DOHH2 (cell line): ENCODE results near the gene L3MBTL2.
"Not testable (repeated sequence)": the region's sequence is repeated elsewhere in the genome, so short reads cannot be mapped to it uniquely, and the experiment has no call there.

Source experiments
- H3F3A ChIP-seq: fragments of 200-600 bp; sonication (generic), shearing (Covaris generic); 2 replicates; pipeline ENCODE4 v1.6.0; 2016; ENCODE audit warnings: antibody characterized with exemption, mild to moderate bottlenecking; ENCODE audit not compliant: control insufficient read depth, insufficient read depth
- H3K27ac ChIP-seq: fragments of 200-600 bp; sonication (generic); 2 replicates; pipeline ENCODE4 v1.5.1; 2014; ENCODE audit warnings: low read depth, mild to moderate bottlenecking, low read length, moderate library complexity
- H3K27me3 ChIP-seq: fragments of 200-600 bp; sonication (generic); 2 replicates; pipeline ENCODE4 v1.6.1; 2014; ENCODE audit warnings: mild to moderate bottlenecking, low read length, mixed read lengths; ENCODE audit not compliant: control insufficient read depth
- H3K36me3 ChIP-seq: fragments of 200-600 bp; sonication (generic); 2 replicates; pipeline ENCODE4 v1.6.1; 2014; ENCODE audit warnings: mild to moderate bottlenecking, low read length, moderate library complexity, mixed read lengths; ENCODE audit not compliant: control insufficient read depth
- H3K4me1 ChIP-seq: fragments of 200-600 bp; sonication (generic); 2 replicates; pipeline ENCODE4 v1.6.1; 2014; ENCODE audit warnings: mild to moderate bottlenecking, low read length, mixed read lengths; ENCODE audit not compliant: control insufficient read depth
- H3K4me2 ChIP-seq: fragments of 200-600 bp; sonication (generic); 2 replicates; pipeline ENCODE4 v1.6.0; 2014; ENCODE audit warnings: mild to moderate bottlenecking, low read length, moderate library complexity
- H3K4me3 ChIP-seq: fragments of 200-600 bp; sonication (generic); 2 replicates; pipeline ENCODE4 v1.5.1; 2014; ENCODE audit warnings: mild to moderate bottlenecking, low read length, mixed read lengths
- H3K79me2 ChIP-seq: fragments of 200-600 bp; sonication (generic); 2 replicates; pipeline ENCODE4 v1.6.1; 2014; ENCODE audit warnings: mild to moderate bottlenecking, low read length, mixed read lengths; ENCODE audit not compliant: control insufficient read depth
- H3K9me2 ChIP-seq: fragments of 200-600 bp; sonication (generic); replicated peaks from 2 replicates; pipeline ENCODE4 v1.6.1; 2014; ENCODE audit warnings: mild to moderate bottlenecking, low read length, mixed read lengths; ENCODE audit not compliant: control insufficient read depth
- H3K9me3 ChIP-seq: fragments of 200-600 bp; sonication (generic); 2 replicates; pipeline ENCODE4 v1.6.1; 2014; ENCODE audit warnings: antibody characterized with exemption, low read length, mixed read lengths; ENCODE audit not compliant: control insufficient read depth, insufficient read depth
- H4K20me1 ChIP-seq: fragments of 200-600 bp; sonication (generic); 2 replicates; pipeline ENCODE4 v1.6.0; 2014; ENCODE audit warnings: low read depth, mild to moderate bottlenecking, antibody characterized with exemption, low read length, moderate library complexity; ENCODE audit not compliant: control insufficient read depth, insufficient read depth
- EZH2phosphoT487 ChIP-seq: fragments of 200-600 bp; sonication (generic); IDR thresholded peaks from 2 replicates; pipeline ENCODE4 v1.6.1; 2017; ENCODE audit warnings: borderline replicate concordance, mild to moderate bottlenecking, antibody characterized with exemption, low read length, moderate library complexity, mixed read lengths
- TF ChIP-seq, protein P1 (sequence below): fragments of 200-600 bp; sonication (generic); IDR thresholded peaks from one replicate; pipeline ENCODE4 v1.5.1; 2014; ENCODE audit warnings: antibody characterized with exemption, mild to moderate bottlenecking, low read depth, low read length; ENCODE audit not compliant: poor library complexity, severe bottlenecking

Gene L3MBTL2

DNA sequence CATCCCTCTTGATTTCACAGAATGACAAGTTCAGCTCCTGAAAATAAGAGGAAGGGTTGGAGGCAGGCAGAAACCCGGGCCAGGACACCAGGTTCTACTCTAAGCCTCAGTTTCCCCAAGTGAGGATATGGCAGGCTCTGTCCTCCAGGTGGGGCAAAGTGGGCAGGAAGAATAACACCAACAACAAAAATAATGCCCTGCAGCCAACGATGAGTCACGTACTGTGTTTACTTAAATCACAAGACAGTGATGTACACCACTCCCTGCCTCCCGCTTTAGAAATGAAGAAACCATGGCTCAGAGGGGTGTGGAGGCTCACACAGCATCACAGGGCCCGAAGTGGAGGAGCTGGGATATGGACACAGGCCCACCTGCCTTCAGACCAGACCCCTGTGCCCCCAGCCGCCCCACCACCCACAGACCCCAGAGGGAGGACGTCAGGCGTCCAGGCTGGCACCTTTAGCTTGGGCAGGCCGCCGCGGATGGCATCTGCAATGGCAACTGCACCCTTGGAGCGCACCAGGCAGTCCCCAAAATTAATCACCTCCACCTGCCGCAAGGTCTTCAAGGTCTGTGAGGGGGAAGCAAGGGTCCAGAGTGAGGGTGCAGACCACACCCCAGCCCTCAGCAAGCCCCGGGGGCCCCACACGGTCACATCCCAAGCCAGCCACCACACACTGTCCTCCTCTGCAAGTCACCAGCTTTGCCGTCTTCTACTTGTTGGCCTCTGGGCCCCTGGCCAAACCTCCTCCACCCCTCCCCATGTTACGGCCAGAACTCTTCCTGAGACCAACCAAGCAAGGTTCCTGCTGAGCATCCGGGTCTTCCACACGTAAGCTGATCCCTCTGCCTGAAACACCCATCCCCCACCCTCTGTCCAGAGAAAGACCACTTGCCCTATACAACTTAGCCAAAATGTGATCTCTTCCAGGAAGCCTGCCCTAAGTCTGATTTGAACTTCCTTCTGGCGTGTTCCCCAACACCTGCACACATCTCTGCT lies 51.4 kb downstream of the L3MBTL2 start:
- H3F3A ChIP-seq, result no peaks in the 10 kb centered on the region
- TF ChIP-seq, protein P1, sequence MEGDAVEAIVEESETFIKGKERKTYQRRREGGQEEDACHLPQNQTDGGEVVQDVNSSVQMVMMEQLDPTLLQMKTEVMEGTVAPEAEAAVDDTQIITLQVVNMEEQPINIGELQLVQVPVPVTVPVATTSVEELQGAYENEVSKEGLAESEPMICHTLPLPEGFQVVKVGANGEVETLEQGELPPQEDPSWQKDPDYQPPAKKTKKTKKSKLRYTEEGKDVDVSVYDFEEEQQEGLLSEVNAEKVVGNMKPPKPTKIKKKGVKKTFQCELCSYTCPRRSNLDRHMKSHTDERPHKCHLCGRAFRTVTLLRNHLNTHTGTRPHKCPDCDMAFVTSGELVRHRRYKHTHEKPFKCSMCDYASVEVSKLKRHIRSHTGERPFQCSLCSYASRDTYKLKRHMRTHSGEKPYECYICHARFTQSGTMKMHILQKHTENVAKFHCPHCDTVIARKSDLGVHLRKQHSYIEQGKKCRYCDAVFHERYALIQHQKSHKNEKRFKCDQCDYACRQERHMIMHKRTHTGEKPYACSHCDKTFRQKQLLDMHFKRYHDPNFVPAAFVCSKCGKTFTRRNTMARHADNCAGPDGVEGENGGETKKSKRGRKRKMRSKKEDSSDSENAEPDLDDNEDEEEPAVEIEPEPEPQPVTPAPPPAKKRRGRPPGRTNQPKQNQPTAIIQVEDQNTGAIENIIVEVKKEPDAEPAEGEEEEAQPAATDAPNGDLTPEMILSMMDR, result no peak
- no peak for TF ChIP-seq EZH2phosphoT487
- H3K4me3 ChIP-seq, result no peak overlapping the region
- H3K4me1 ChIP-seq, result no peaks in the 10 kb centered on the region
- H3K9me2 ChIP-seq, result no peaks in the 10 kb centered on the region
- H3K4me2 ChIP-seq, result no peak overlapping the region
- H3K36me3 ChIP-seq, result peaks cover 90% of the 10 kb centered on the region
- no peak overlapping the region for H3K27ac ChIP-seq
- no peaks in the 10 kb centered on the region for H3K9me3 ChIP-seq
- H3K27me3 ChIP-seq, result no peaks in the 10 kb centered on the region
- no peaks in the 10 kb centered on the region for H4K20me1 ChIP-seq
- H3K79me2 ChIP-seq, result no peaks in the 10 kb centered on the region

GRCh38 chr22:41257696-41258095 lies 52.6 kb downstream of the L3MBTL2 start:
- TF ChIP-seq, protein P1, result no peak
- TF ChIP-seq EZH2phosphoT487, result no peak
- no peaks in the 10 kb centered on the region for H3K9me3 ChIP-seq
- H3K4me3 ChIP-seq, result no peak overlapping the region
- H4K20me1 ChIP-seq, result no peaks in the 10 kb centered on the region
- H3K27ac ChIP-seq, result no peak overlapping the region
- no peaks in the 10 kb centered on the region for H3K27me3 ChIP-seq
- peaks cover 94% of the 10 kb centered on the region for H3K36me3 ChIP-seq
- H3K79me2 ChIP-seq, result no peaks in the 10 kb centered on the region; the same call in 1 of the 2 replicates
- H3K4me2 ChIP-seq, result no peak overlapping the region
- no peaks in the 10 kb centered on the region for H3K9me2 ChIP-seq
- H3F3A ChIP-seq, result no peaks in the 10 kb centered on the region
- H3K4me1 ChIP-seq, result no peaks in the 10 kb centered on the region

DNA sequence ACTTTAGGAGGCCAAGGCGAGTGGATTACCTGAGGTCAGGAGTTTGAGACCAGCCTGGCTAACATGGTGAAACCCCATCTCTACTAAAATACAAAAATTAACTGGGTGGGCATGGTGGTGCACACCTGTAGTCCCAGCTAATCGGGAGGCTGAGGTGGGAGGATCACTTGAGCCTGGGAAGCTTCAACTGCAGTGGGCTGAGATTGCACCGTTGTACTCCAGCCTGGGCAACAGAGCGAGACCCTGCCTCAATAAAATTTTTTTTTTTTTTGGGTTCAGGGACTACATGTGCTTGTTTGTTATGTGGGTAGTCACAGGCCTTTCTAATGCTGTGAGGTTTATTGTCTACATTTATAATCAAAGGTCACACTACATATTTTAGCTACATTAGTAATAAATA lies 54.6 kb downstream of the L3MBTL2 start:
- not testable (repeated sequence) for H3K9me3 ChIP-seq, H3K4me3 ChIP-seq, H3K9me2 ChIP-seq, H3K27me3 ChIP-seq, H4K20me1 ChIP-seq, H3K27ac ChIP-seq, H3K79me2 ChIP-seq, H3K4me2 ChIP-seq, H3K4me1 ChIP-seq, H3F3A ChIP-seq
- H3K36me3 ChIP-seq, result peaks cover 96% of the 10 kb centered on the region

- H3K4me1 ChIP-seq, result no peaks in the 10 kb centered on the region
- TF ChIP-seq, protein P1, result no peak
- no peak for TF ChIP-seq EZH2phosphoT487
- no peaks in the 10 kb centered on the region for H3K9me2 ChIP-seq
- H3K4me3 ChIP-seq, result no peak overlapping the region
- H3F3A ChIP-seq, result no peaks in the 10 kb centered on the region
- H3K79me2 ChIP-seq, result no peaks in the 10 kb centered on the region; the same call in none of the 2 replicates
- no peak overlapping the region for H3K27ac ChIP-seq
- no peaks in the 10 kb centered on the region for H3K27me3 ChIP-seq
- no peaks in the 10 kb centered on the region for H3K9me3 ChIP-seq
- H4K20me1 ChIP-seq, result no peaks in the 10 kb centered on the region
- H3K36me3 ChIP-seq, result peaks cover 95% of the 10 kb centered on the region
- H3K4me2 ChIP-seq, result no peak overlapping the region
These were observed 55.8 kb downstream of the L3MBTL2 start for GRCh38 chr22:41260871-41261270.
